ENCODE results near the gene CXCL8.

DNA sequence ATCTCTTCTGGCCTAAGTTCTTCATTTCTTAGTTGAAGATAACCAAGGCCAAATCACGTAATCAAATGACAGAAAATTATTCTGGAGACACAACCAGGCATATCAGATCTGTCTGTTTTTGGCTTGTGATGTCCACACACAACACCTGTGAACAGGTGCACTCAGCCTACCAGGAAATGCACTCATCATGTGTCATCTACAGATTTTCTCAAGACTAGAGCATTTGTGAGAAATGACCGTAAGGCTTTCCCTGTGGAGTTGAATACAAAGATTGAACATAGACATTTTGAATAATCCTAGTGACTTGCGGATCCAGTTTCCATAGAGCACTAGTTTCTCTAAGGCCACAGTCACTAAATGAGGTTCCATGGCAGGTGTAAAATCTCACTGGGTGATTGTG lies 26.7 kb upstream of the CXCL8 start:
- TF ChIP-seq POLR2AphosphoS5 (IDR thresholded peaks at IDR 0.05): no peak
- TF ChIP-seq, protein P1, sequence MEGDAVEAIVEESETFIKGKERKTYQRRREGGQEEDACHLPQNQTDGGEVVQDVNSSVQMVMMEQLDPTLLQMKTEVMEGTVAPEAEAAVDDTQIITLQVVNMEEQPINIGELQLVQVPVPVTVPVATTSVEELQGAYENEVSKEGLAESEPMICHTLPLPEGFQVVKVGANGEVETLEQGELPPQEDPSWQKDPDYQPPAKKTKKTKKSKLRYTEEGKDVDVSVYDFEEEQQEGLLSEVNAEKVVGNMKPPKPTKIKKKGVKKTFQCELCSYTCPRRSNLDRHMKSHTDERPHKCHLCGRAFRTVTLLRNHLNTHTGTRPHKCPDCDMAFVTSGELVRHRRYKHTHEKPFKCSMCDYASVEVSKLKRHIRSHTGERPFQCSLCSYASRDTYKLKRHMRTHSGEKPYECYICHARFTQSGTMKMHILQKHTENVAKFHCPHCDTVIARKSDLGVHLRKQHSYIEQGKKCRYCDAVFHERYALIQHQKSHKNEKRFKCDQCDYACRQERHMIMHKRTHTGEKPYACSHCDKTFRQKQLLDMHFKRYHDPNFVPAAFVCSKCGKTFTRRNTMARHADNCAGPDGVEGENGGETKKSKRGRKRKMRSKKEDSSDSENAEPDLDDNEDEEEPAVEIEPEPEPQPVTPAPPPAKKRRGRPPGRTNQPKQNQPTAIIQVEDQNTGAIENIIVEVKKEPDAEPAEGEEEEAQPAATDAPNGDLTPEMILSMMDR (IDR thresholded peaks at IDR 0.05): no peak

Data from transverse colon (tissue), 4 donors.